HCT116 (cell line): ENCODE measurements around the gene SMARCA4. TPM values are rescaled to one million over a fixed set of nuclear protein-coding genes. Genes with fewer than 3 reads are reported as not detected.

Source experiments
- ATAC-seq: fragments of 200-7000 bp; cut with Tn5 transposase; 2 replicates; pipeline ENCODE4 v1.9.1; 2020; ENCODE audit warnings: mild to moderate bottlenecking, moderate library complexity
- BruUV-seq: library from RNA; stranded (reverse); fragments of 400-500 nt; replicated peaks from 2 replicates; lab custom pipeline; 2021; lab: Mats Ljungman, UMichigan
- CTCF ChIA-PET: fragments of 300-600 bp; sonication (Branson Sonifier 250); formaldehyde crosslinking; loops from one replicate; lab custom pipeline; 2021; ENCODE audit warnings: antibody characterized with exemption; lab: Charles Lee
- POLR2A ChIA-PET: fragments of 300-600, 350-600 bp; sonication (Branson Sonifier 250); formaldehyde crosslinking; loops from one replicate; lab custom pipeline; 2021; ENCODE audit warnings: antibody characterized with exemption; lab: Charles Lee
- RAD21 ChIA-PET, 2 experiments: fragments of 300-600 bp; sonication (Branson Sonifier 250); formaldehyde crosslinking; loops; one replicate each; lab custom pipeline; 2023; ENCODE audit warnings: low total read pairs in 2 of 2; ENCODE audit not compliant: uncharacterized antibody in 2 of 2, unreplicated experiment in 2 of 2, low non-redundant PET in 1 of 2; lab: Charles Lee
- DNase-seq: peaks from one replicate; pipeline ENCODE4 v3.0.0-alpha.2; 2010; ENCODE audit warnings: low read depth, low spot score
- H2AFZ ChIP-seq: fragments of 200-600 bp; shearing (Covaris generic), sonication (generic); 2 replicates; pipeline ENCODE4 v1.6.1; 2017; ENCODE audit warnings: low read depth, mixed run types, mixed read lengths, antibody characterized with exemption, low read length; ENCODE audit not compliant: poor library complexity, severe bottlenecking
- H3K27ac ChIP-seq: 2 replicates; pipeline ENCODE4 v1.5.1; 2012; ENCODE audit warnings: low read depth, low read length
- H3K27me3 ChIP-seq: fragments of 200-600 bp; sonication (generic); 2 replicates; pipeline ENCODE4 v1.6.1; 2016; ENCODE audit warnings: mixed run types, low read length, mixed read lengths; ENCODE audit not compliant: insufficient read depth
- H3K36me3 ChIP-seq, 2 experiments: fragments of 200-500 bp in 1 of 2; fragments of 200-600 bp in 1 of 2; sonication (Bioruptor generic) in 1 of 2; sonication (generic) in 1 of 2; 2 replicates each; pipeline versions ENCODE4 v1.5.1 to v1.6.1; 2014 to 2016; ENCODE audit warnings: low read length in 2 of 2, inconsistent platforms in 1 of 2, mixed read lengths in 1 of 2, mixed run types in 1 of 2; ENCODE audit not compliant: insufficient read depth in 2 of 2, control insufficient read depth in 1 of 2
- H3K4me1 ChIP-seq, 2 experiments: fragments of 200-600 bp in 1 of 2; sonication (generic) in 1 of 2; 2 replicates each; pipeline versions ENCODE4 v1.5.1 to v1.6.1; 2012 to 2017; ENCODE audit warnings: low read length in 2 of 2, inconsistent platforms in 1 of 2, mild to moderate bottlenecking in 1 of 2, mixed read lengths in 1 of 2, mixed run types in 1 of 2, moderate library complexity in 1 of 2; ENCODE audit not compliant: insufficient read depth in 2 of 2, control insufficient read depth in 1 of 2
- H3K4me2 ChIP-seq: fragments of 200-600 bp; sonication (generic); 2 replicates; pipeline ENCODE4 v1.6.1; 2017; ENCODE audit warnings: mixed run types, low read length, mixed read lengths
- H3K4me3 ChIP-seq, 2 experiments: fragments of 200-600 bp in 1 of 2; sonication (generic) in 1 of 2; replicated peaks in 1 of 2; 2 replicates each; pipeline ENCODE4 v1.5.1; 2011 to 2016; ENCODE audit warnings: low read length in 2 of 2, control low read depth in 1 of 2, low read depth in 1 of 2, mild to moderate bottlenecking in 1 of 2, mixed read lengths in 1 of 2, mixed run types in 1 of 2
- H3K79me2 ChIP-seq: fragments of 200-600 bp; sonication (generic); 2 replicates; pipeline ENCODE4 v1.6.1; 2017; ENCODE audit warnings: mild to moderate bottlenecking, mixed run types, low read length, moderate library complexity, mixed read lengths; ENCODE audit not compliant: insufficient read depth
- H3K9ac ChIP-seq: fragments of 200-600 bp; sonication (generic); 2 replicates; pipeline ENCODE4 v1.6.1; 2016; ENCODE audit warnings: low read length, mixed read lengths
- H3K9me2 ChIP-seq: fragments of 200-600 bp; sonication (generic), shearing (Covaris generic); 2 replicates; pipeline ENCODE4 v1.6.1; 2017; ENCODE audit warnings: mixed run types, mild to moderate bottlenecking, moderate library complexity; ENCODE audit not compliant: insufficient read depth
- H3K9me3 ChIP-seq, 2 experiments: fragments of 200-500 bp in 1 of 2; fragments of 200-600 bp in 1 of 2; sonication (Bioruptor generic) in 1 of 2; sonication (generic) in 1 of 2; 2 replicates each; pipeline ENCODE4 v1.6.1; 2014 to 2017; ENCODE audit warnings: low read length in 2 of 2, mixed read lengths in 2 of 2, inconsistent platforms in 1 of 2, low read depth in 1 of 2, mild to moderate bottlenecking in 1 of 2, mixed run types in 1 of 2, moderate library complexity in 1 of 2; ENCODE audit not compliant: control insufficient read depth in 1 of 2, insufficient read depth in 1 of 2
- H4K20me1 ChIP-seq: fragments of 200-600 bp; sonication (generic), shearing (Covaris generic); 2 replicates; pipeline ENCODE4 v1.6.1; 2017; ENCODE audit warnings: mixed run types, mild to moderate bottlenecking, moderate library complexity; ENCODE audit not compliant: insufficient read depth
- ATF3 ChIP-seq: IDR thresholded peaks from 2 replicates; pipeline ENCODE4 v1.6.1; 2012
- CBX3 ChIP-seq: IDR thresholded peaks from 2 replicates; pipeline ENCODE4 v1.6.1; 2012; ENCODE audit warnings: low read depth
- CEBPB ChIP-seq: IDR thresholded peaks from 2 replicates; pipeline ENCODE4 v1.6.1; 2012; ENCODE audit warnings: low read depth
- CTCF ChIP-seq, 3 experiments: fragments of 200-600 bp in 1 of 3; sonication (generic) in 1 of 3; IDR thresholded peaks in 2 of 3; conservative IDR thresholded peaks in 1 of 3; 2 replicates each; pipeline ENCODE4 v1.5.1; 2012 to 2017; ENCODE audit warnings: low read depth in 2 of 3, low read length in 2 of 3, antibody characterized with exemption in 1 of 3, borderline replicate concordance in 1 of 3, control low read depth in 1 of 3, mild to moderate bottlenecking in 1 of 3, mixed read lengths in 1 of 3, mixed run types in 1 of 3, moderate library complexity in 1 of 3; ENCODE audit not compliant: insufficient read depth in 1 of 3
- EGR1 ChIP-seq: IDR thresholded peaks from 2 replicates; pipeline ENCODE4 v1.6.1; 2012; ENCODE audit warnings: low read depth
- ELF1 ChIP-seq: IDR thresholded peaks from 2 replicates; pipeline ENCODE4 v1.6.1; 2012; ENCODE audit warnings: low read depth, borderline replicate concordance
- EZH2 ChIP-seq: fragments of 200-600 bp; sonication (generic); IDR thresholded peaks from 2 replicates; pipeline ENCODE4 v1.6.1; 2017; ENCODE audit warnings: antibody characterized with exemption, mixed run types
- EZH2phosphoT487 ChIP-seq: fragments of 200-600 bp; IDR thresholded peaks from 2 replicates; pipeline ENCODE4 v1.6.1; 2018; ENCODE audit warnings: antibody characterized with exemption, borderline replicate concordance
- JUND ChIP-seq: IDR thresholded peaks from 2 replicates; pipeline ENCODE4 v1.6.1; 2012
- POLR2A ChIP-seq: IDR thresholded peaks from 2 replicates; pipeline ENCODE4 v1.7.0; 2011; ENCODE audit warnings: borderline replicate concordance; ENCODE audit not compliant: insufficient read depth, insufficient read length; ENCODE audit errors: extremely low read depth
- POLR2AphosphoS5 ChIP-seq: IDR thresholded peaks from 2 replicates; pipeline ENCODE4 v1.6.1; 2011; ENCODE audit warnings: mild to moderate bottlenecking, low read depth, low read length, moderate library complexity
- REST ChIP-seq: IDR thresholded peaks from 2 replicates; pipeline ENCODE4 v1.6.1; 2012; ENCODE audit warnings: low read depth
- SIN3A ChIP-seq: IDR thresholded peaks from 2 replicates; pipeline ENCODE4 v1.6.1; 2012; ENCODE audit warnings: low read depth
- SP1 ChIP-seq: IDR thresholded peaks from 2 replicates; pipeline ENCODE4 v1.6.1; 2012; ENCODE audit warnings: low read depth
- SRF ChIP-seq: IDR thresholded peaks from 2 replicates; pipeline ENCODE4 v1.6.1; 2012; ENCODE audit warnings: low read depth
- TCF7L2 ChIP-seq: IDR thresholded peaks from 2 replicates; pipeline ENCODE4 v1.7.0; 2011; ENCODE audit warnings: borderline replicate concordance, inconsistent platforms; ENCODE audit not compliant: insufficient read depth, insufficient read length; ENCODE audit errors: extremely low read depth
- YY1 ChIP-seq: IDR thresholded peaks from 2 replicates; pipeline ENCODE4 v1.6.1; 2011; ENCODE audit warnings: low read length, low read depth, moderate library complexity, mild to moderate bottlenecking; ENCODE audit not compliant: insufficient replicate concordance; ENCODE audit errors: extremely low read depth
- ZFX ChIP-seq: fragments of 450-650 bp; IDR thresholded peaks from 2 replicates; pipeline ENCODE4 v1.6.1; 2017
- ZNF274 ChIP-seq: fragments of 200-500 bp; sonication (Bioruptor generic); IDR thresholded peaks from 2 replicates; pipeline ENCODE4 v1.6.1; 2014; ENCODE audit warnings: mild to moderate bottlenecking, low read depth, low read length, inconsistent platforms
- intact Hi-C: fragments of 100-400 bp; cut with micrococcal nuclease; formaldehyde crosslinking; loops from 2 replicates; pipeline ENCODE4 v1.10.0; 2022
- total RNA-seq: library from RNA; stranded (reverse); gene quantifications from one replicate; pipeline ENCODE4 v1.2.1, GENCODE V29; 2021; ENCODE audit not compliant: unreplicated experiment
- TF ChIP-seq, protein P1 (sequence below): IDR thresholded peaks from 2 replicates; pipeline ENCODE4 v1.6.1; 2012

Gene SMARCA4
- total RNA-seq, 1 experiment from 2014 or later: 116 TPM

DNA sequence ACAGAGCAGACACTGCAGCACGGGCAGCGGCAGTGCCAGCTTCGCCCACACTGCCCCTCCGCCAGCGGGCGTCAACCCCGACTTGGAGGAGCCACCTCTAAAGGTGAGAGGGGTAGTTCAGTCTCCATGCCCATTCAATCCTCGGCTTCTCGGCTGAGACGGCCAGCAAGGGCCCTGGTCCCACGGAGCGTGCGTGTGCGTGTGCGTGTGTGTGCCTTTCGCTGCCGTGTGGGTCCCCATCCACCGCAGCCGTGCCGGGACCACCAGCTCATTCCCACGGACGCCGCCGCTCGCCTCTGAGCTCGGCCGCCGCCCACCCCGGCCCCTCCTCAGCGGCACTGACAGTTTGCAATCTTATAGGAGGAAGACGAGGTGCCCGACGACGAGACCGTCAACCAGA is 72.9 kb downstream of the SMARCA4 start:
- CTCF ChIA-PET: no interaction called here
- Histone ChIP-seq H3K27ac (no peak overlapping the region), H3K9me2 (no peaks in the 10 kb centered on the region), H3K4me3 (no peak overlapping the region), H3K9me3 (no peaks in the 10 kb centered on the region), H3K4me1 (peaks cover 0 to 8% of the 10 kb centered on the region in 2 experiments; a peak in 1 of 4 replicates), H3K27me3 (no peaks in the 10 kb centered on the region), H4K20me1 (no peaks in the 10 kb centered on the region), H3K79me2 (peaks cover 27% of the 10 kb centered on the region), H2AFZ (no peak overlapping the region), H3K9ac (no peak overlapping the region), H3K36me3 (peaks cover 47 to 71% of the 10 kb centered on the region in 2 experiments), H3K4me2 (no peak overlapping the region)
- RAD21 ChIA-PET: no interaction called here
- POLR2A ChIA-PET: no interaction called here
- intact Hi-C loops: no loop called here
- DNase-seq: no peak
- BruUV-seq: no TSS peak
- TF ChIP-seq TCF7L2 (no peak), ATF3 (no peak), CEBPB (no peak), JUND (no peak), POLR2A (no peak), EZH2phosphoT487 (no peak), SP1 (no peak), YY1 (no peak), SRF (no peak), ZFX (no peak), CBX3 (no peak), EGR1 (no peak), EZH2 (no peak), REST (no peak), CTCF (IDR thresholded peaks at IDR 0.05 in 2 of 3, conservative IDR thresholded peaks at IDR 0.05 in 1 of 3; ENCODE audit: borderline replicate concordance in 1 of 3, insufficient read depth in 1 of 3, low read depth in 2 of 3, low read length in 2 of 3) (no peak), ELF1 (no peak), ZNF274 (no peak), SIN3A (no peak), POLR2AphosphoS5 (no peak)
- TF ChIP-seq, protein P1, sequence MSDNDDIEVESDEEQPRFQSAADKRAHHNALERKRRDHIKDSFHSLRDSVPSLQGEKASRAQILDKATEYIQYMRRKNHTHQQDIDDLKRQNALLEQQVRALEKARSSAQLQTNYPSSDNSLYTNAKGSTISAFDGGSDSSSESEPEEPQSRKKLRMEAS: no peak
- no peak for ATAC-seq
